Measurements from ENCODE around the gene CTNNBL1. TPM values are rescaled to one million over a fixed set of nuclear protein-coding genes. Genes with fewer than 3 reads are reported as not detected.

CTNNBL1 gene
- total RNA-seq, 2 donors from 2014 or later = 8.6 to 17.4 TPM

- H3K27ac ChIP-seq = no peak overlapping the region
- peaks cover 15% of the 10 kb centered on the region for H3K4me1 ChIP-seq
- H3K36me3 ChIP-seq (replicated peaks in 1 of 2; ENCODE audit: insufficient read depth in 1 of 2, low read depth in 2 of 2) = no peaks in the 10 kb centered on the region
- TF ChIP-seq POLR2A (IDR thresholded peaks at IDR 0.05) (no peak), CTCF (IDR thresholded peaks at IDR 0.05) (no peak)
- H3K4me3 ChIP-seq = no peak overlapping the region
- H3K9me3 ChIP-seq = no peaks in the 10 kb centered on the region
- DNase-seq (no peak), ATAC-seq (no peak)
- WGBS, 2 donors = 94 to 98% methylated on average over 7 of the region's 7 CpGs
- no peaks in the 10 kb centered on the region for H3K27me3 ChIP-seq
- intact Hi-C loops (cut with DNase I) = no loop called here
Observed at GRCh38 chr20:37725165-37725564, 31.3 kb downstream of the CTNNBL1 start.

- ATAC-seq (no peak), DNase-seq (no peak)
- no peak for TF ChIP-seq CTCF (IDR thresholded peaks at IDR 0.05)
- TF ChIP-seq POLR2A (IDR thresholded peaks at IDR 0.05) = no peak
- Histone ChIP-seq H3K9me3 (no peaks in the 10 kb centered on the region), H3K27me3 (no peaks in the 10 kb centered on the region), H3K36me3 (replicated peaks in 1 of 2; ENCODE audit: insufficient read depth in 1 of 2, low read depth in 2 of 2) (no peaks in the 10 kb centered on the region), H3K4me3 (no peak overlapping the region), H3K27ac (no peak overlapping the region), H3K4me1 (peaks cover 15% of the 10 kb centered on the region)
- intact Hi-C loops (cut with DNase I) = no loop called here
- WGBS, 2 donors = 86 to 96% methylated on average over 5 of the region's 5 CpGs
Observed at GRCh38 chr20:37725855-37726254, 32.0 kb downstream of the CTNNBL1 start.

GRCh38 chr20:37726321-37726720 lies 32.5 kb downstream of the CTNNBL1 start:
- Histone ChIP-seq H3K9me3 (no peaks in the 10 kb centered on the region), H3K27ac (no peak overlapping the region), H3K4me3 (no peak overlapping the region), H3K36me3 (replicated peaks in 1 of 2; ENCODE audit: insufficient read depth in 1 of 2, low read depth in 2 of 2) (no peaks in the 10 kb centered on the region), H3K27me3 (no peaks in the 10 kb centered on the region), H3K4me1 (peaks cover 15% of the 10 kb centered on the region)
- ATAC-seq (no peak), DNase-seq (no peak)
- TF ChIP-seq POLR2A (IDR thresholded peaks at IDR 0.05) (no peak), CTCF (IDR thresholded peaks at IDR 0.05) (no peak)
- intact Hi-C loops (cut with DNase I) = no loop called here

- no peaks in the 10 kb centered on the region for H3K36me3 ChIP-seq (replicated peaks in 1 of 2; ENCODE audit: insufficient read depth in 1 of 2, low read depth in 2 of 2)
- peaks cover 15% of the 10 kb centered on the region for H3K4me1 ChIP-seq
- no peak overlapping the region for H3K27ac ChIP-seq
- TF ChIP-seq POLR2A (IDR thresholded peaks at IDR 0.05) = no peak
- no peak for TF ChIP-seq CTCF (IDR thresholded peaks at IDR 0.05)
- H3K27me3 ChIP-seq = no peaks in the 10 kb centered on the region
- H3K9me3 ChIP-seq = no peaks in the 10 kb centered on the region
- no peak for ATAC-seq
- intact Hi-C loops (cut with DNase I) = no loop called here
- WGBS, 2 donors = 84 to 85% methylated on average over 7 of the region's 7 CpGs
- DNase-seq = no peak
- no peak overlapping the region for H3K4me3 ChIP-seq
Observed at GRCh38 chr20:37726971-37727956, 33.4 kb downstream of the CTNNBL1 start.
